Measurements from ENCODE around the gene CNN3.

The CNN3 gene

DNA sequence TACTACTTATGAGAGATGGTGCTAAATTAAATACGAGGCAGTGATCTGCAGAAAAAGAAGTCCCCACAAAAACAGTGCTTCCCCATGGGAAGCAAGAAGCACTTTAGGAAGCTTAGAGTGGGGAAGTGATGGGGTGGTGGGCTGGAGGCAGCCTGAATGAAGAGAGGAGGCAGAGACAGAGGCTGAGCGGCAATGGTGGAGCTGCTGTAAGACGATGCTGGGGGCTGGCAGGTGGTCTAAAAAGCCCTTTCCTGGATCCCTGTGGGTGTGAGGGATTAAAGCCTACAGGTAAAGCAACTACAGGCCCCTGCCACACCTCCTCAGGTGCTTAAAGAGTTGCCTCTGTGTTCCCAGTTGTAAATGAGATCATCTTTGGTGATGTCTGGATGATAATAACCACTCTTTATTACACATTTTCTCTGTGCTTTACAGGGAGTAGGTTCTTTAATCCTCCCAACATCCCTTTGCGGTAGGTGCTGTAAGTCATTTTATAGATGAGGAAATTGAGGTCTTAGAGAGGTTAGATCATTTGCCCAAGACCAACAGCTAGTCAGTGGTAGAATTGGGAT lies 39.2 kb downstream of the CNN3 start:
- DNase-seq (ENCODE audit: low read depth in 2 of 2) = no peak

DNA sequence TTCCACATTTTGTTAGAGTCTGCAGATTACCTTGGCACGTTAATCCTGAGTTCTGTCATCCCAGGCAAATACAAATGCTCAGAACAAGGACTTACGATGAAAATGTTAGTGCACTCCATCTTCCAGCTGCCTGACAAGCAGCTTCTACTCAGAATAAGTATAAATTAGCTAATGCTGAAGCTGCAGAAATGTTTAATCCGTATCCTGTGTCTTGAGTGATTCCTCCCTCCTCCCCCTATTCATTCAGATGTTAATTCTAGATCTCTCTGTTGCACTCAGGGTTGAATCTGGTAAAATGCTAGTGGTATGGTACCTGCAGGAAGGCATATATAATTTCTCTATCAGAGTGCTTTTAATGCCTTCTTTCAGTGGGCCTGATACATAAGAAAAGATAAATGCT lies 39.8 kb downstream of the CNN3 start:
- DNase-seq (ENCODE audit: low read depth in 2 of 2) = no peak

DNA sequence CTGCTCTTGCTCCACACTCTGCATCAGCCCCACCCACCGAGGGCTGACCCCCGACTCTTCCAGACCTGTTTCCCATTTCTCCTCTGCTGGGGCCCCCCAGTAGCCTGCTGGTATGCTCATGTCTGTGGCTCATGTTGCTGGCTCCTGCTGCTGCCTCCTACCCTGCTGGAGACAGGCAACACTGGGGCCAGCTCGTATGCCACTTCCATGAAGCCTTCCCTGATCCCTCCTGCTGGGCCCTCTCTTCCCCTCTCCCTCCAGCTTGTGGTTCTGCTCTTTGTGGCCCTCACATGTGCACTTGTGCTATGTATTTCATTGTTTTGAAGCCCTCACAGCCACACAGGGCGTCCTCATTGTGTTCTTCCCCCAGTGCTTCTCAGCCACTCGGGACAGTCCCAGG lies 40.5 kb downstream of the CNN3 start:
- no peak for DNase-seq (ENCODE audit: low read depth in 2 of 2)

DNA sequence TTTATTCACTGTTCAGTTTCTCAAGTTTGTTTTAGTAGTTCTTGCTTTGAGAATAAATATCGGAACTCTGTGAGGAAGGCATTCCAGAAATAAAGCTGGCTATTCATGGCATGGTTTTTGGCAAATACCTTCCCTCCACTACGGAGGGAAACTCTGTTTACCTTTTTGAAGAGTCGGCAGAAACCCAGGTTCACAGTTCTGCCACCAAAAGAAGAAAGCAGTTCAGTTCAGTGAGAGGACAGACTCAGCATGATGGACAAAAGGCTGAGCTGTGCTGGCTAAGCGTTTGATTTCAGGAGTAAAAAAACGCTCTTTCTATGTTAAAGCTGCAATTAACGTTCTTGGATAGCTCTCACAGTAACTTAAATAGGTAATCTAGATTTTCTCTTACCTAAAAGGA lies 42.4 kb downstream of the CNN3 start:
- no peak for DNase-seq (ENCODE audit: low read depth in 2 of 2)

DNA sequence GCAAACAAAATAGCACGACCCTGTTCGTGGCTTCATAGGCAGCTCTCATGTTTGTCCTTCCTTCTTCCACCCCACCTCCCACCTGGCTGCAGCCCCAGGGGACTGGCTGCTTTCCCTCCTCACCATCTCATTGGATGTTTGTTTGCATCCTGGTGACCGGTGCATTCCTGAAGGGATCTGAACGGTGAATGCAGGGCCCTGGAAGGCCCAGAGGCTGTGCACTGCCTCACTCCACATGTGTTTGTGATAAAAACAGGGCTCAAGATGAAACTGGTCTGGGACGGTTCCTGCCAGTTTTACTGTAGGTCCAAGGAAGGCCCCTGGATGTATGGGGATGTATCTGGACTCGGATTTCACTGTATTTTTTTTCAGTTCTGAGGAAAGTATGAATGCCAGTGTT lies 42.8 kb downstream of the CNN3 start:
- no peak for DNase-seq (ENCODE audit: low read depth in 2 of 2)

GRCh38 chr1:94883691-94884090 lies 43.2 kb downstream of the CNN3 start:
- no peak for DNase-seq (ENCODE audit: low read depth in 2 of 2)

DNA sequence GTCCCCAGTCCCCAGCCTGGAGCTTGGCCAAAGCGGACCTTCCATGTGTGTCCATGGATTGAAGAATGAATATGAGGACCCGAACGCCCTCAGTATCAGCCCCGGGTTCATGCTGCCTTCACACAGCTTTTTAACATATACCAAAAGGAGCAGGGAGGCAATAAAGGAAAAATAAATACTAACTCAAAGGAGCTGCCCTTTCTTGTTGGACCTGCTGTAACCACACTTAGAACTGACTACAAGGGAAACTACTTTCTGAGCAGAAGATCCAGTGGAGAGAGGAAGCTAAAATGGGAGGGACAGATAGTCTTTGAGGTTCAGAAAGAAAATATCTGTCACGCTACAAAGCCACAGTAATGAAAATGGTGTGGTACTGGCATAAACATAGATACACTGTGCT lies 48.6 kb downstream of the CNN3 start:
- no peak for DNase-seq (ENCODE audit: low read depth in 2 of 2)

DNA sequence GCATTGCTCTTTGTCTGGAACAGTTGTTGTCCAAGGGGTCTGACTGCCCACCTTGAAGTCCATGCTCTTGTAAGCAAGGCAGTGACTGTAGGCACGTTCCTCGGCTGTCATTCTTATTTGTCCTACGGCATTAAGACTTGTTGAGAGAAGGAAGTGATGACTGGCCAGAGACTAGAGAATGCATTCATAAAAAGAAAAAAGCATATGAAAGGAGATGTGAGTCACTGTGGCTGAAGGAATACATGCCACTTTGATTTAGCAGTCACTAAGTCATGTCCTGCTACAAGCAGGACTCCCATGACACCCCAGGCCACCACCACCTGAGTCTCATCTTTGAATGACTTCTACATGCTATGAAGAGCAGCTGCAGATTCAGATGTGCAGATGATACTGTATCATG lies 50.5 kb downstream of the CNN3 start:
- DNase-seq (ENCODE audit: low read depth in 2 of 2) = no peak

DNA sequence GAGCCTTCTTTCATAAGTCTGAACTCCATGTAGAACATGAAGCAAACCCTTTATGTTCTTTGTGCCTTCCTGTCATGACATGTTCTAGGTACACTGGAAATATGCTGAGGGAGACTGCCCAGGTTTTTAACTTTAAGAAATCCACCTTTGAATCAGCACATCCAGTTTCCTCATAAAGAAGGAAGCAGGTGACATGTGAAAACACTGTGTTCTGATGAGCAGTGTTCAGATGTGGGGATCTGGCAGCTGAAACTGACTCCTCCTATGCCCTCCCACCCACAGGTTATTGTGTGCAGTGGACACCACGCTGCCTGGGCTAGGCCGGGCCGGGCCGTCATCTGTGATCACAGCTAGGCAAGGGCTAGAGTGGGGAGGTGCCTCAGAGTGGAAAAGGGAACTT lies 51.1 kb downstream of the CNN3 start:
- DNase-seq (ENCODE audit: low read depth in 2 of 2) = no peak

DNA sequence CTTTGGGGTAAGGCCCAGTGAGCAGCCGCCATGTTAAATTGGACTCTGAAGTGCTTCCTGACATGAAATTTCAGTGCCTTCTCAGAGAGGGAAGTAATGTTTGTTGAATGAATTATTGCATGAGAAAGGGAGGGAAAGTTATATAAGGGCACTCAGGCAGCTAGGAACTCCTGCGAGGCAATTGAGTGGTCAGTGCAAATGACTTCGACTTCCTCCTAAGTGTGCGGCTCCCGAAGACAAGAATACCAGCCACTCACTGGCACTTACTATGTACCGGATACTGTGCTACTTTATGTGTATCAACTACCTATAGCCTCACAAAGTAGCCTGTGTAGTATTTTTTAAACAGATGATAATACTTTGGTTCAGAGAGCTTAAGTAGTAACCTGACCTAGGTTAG lies 52.5 kb downstream of the CNN3 start:
- DNase-seq (ENCODE audit: low read depth in 2 of 2) = no peak

DNA sequence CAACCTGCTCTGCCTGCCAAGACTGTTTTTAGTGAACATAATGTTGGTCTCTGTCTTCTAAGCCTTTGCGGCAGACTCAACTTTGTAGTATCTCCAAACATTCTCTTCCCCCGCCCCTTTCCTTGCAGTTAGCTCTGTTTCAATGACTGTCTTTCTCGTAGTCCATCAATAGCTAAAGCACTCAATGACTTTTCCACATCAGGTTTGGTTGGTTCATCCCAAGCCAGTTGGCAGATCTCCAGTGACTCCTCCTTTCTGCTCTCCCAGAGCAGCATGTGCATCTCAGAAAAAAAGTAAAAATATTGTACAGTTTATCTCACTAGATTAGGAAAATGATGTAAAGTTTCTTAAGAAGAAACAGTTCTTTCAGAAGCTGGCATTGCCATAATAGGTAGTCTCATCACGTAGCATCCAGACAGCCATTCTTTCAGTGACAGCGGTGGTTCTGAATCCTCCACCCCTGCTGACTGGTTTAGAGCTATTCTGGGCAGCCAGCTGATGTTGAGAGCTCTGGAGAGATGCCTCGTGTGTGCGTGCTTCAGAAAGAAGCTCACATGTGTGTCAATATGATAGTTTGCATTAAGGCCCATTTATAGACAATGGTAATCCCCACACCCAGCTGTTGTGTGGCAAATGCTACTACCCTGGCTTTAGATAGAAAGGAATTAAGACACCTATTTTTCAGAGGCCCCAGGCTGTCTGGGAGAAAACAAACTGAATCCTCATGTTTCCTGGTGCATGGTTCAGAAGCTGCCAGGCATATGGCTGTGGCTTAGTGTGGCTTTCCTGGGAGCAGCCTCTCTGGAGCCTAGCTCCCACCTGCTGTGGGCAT lies 53.2 kb downstream of the CNN3 start:
- DNase-seq (ENCODE audit: low read depth in 2 of 2) = no peak

- no peak for DNase-seq (ENCODE audit: low read depth in 2 of 2)
Observed at GRCh38 chr1:94872771-94873495, 54.0 kb downstream of the CNN3 start.

DNA sequence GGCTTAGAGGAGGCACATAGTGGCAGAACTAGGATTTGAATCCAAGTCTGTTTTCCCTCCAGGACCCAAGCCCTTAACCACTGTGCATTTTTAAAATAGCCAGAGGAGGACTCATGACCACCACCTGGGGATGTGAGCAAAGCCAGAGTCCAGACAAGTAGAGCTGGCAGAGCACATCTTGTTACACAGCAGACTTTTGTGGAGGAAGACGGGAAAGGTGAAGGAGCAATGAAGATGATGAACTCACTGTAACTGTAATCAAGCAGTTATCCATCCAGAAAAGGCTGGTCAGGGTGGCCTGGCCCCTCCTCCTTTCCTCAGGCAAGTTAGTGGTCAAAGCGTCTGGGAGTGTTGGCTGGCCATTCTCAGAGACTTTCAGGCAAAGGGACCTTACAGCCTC lies 55.9 kb downstream of the CNN3 start:
- DNase-seq (ENCODE audit: low read depth in 2 of 2) = no peak

GRCh38 chr1:94866164-94866807 lies 60.6 kb downstream of the CNN3 start:
- DNase-seq (ENCODE audit: low read depth in 2 of 2) = no peak

DNA sequence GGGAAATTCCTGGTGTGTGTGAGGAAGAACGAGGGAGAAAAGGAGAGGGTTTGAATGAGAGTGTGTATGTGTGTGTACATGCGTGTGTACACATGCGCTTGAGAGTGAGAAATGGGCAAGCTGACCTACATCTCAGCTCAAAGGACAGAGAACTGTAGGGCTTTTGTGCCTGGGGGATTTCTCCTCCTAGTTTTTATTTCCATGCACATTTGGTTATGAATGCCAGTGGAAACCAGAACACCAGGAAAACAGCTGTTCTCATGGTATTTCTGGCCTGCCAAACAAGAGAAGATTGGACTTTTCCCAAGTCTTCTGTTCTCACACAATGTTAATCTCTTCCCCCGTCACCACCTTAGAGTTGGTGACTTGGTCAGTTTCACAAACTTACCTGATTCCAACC lies 61.5 kb downstream of the CNN3 start:
- DNase-seq (ENCODE audit: low read depth in 2 of 2) = no peak

DNA sequence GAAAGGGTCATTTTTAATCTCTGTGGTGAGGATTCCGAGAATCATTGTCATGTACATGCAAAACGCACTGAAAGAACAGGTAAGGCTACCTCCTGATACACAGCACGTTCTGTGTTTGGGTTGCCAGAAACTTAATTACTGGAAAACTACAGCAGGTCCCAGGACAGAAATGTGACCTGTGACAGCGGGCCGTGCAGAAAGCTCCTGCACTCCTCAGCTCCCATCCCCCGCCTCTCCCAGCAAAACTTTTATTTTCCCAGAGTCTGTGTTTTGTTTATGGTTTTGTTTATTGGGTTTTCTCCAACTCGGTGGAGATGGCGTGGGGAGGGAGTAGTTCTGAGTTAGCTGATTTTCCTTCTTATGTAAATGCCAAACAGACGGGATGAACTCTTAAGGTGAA lies 62.1 kb downstream of the CNN3 start:
- DNase-seq (ENCODE audit: low read depth in 2 of 2) = no peak

GRCh38 chr1:94863919-94864318 lies 63.0 kb downstream of the CNN3 start:
- DNase-seq (ENCODE audit: low read depth in 2 of 2) = no peak

DNA sequence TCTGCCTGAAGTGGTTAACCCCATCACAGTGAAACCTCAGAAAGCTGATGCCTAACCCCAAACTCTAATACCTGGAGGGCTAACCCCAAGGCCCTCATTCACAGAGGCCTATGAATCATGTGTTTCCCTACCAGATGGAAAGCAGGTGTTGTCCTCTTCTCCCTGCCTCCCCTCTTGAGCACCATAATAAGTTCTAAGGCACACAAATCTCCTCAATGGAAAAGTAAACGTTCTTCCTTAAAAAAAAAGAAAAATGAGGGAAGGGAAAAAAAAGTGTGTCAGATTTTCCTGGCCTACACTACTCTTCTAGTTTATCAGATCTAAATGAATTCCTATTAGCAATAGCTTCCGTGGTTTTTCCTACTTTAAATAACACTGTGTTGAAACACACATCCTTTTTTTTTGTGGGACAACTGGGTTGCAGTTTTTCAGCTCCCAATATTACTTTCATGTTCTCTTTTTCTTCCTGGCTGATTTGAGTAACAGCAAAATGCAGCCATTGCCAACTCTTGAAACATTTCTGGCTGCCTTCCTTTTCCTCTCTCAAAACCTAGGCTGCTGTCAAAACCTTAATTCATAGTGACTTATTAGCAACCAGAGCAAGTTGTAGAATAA lies 63.5 kb downstream of the CNN3 start:
- no peak for DNase-seq (ENCODE audit: low read depth in 2 of 2)

- DNase-seq (ENCODE audit: low read depth in 2 of 2) = no peak
Observed at GRCh38 chr1:94862718-94863117, 64.2 kb downstream of the CNN3 start.

DNA sequence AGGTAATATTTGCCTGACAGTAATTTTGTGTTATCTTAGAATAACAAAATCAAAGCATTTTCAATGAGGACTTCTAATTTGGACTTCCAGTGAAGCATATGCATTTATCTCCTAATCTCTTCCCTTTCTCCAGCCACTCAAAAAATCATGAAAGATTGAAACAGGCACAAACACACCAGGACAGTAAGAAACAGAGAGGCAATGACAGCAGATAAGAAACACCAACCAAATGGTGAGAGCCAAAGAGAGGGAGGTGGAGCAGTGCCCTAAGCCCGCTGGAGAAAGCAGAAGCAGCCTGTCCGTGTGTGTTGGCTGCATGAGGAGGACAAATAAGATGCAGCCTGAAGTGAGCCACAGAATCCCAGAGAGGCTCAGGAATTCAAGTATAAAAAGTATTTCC lies 67.7 kb downstream of the CNN3 start:
- DNase-seq (ENCODE audit: low read depth in 2 of 2) = no peak

GRCh38 chr1:94858276-94858675 lies 68.6 kb downstream of the CNN3 start:
- DNase-seq (ENCODE audit: low read depth in 2 of 2) = no peak

- no peak for DNase-seq (ENCODE audit: low read depth in 2 of 2)
Observed at GRCh38 chr1:94856868-94857267, 70.0 kb downstream of the CNN3 start.
